KOPT-K1 (cell line): ENCODE data around the gene SH3PXD2B.

ENCODE experiments used
- H3K27ac ChIP-seq: fragments of 200-600 bp; sonication (generic); 2 replicates; pipeline ENCODE4 v1.5.1; 2016; ENCODE audit warnings: antibody characterized with exemption, mild to moderate bottlenecking, low read depth, low read length; ENCODE audit not compliant: poor library complexity, severe bottlenecking
- H3K36me3 ChIP-seq: fragments of 200-600 bp; sonication (generic); 2 replicates; pipeline ENCODE4 v1.5.1; 2017; ENCODE audit warnings: antibody characterized with exemption, mild to moderate bottlenecking, low read length, moderate library complexity; ENCODE audit not compliant: insufficient read depth
- H3K9me3 ChIP-seq: fragments of 200-600 bp; sonication (generic); 2 replicates; pipeline ENCODE4 v1.5.1; 2017; ENCODE audit warnings: antibody characterized with exemption, low read length, mild to moderate bottlenecking; ENCODE audit not compliant: insufficient read depth, poor library complexity, severe bottlenecking

Gene SH3PXD2B

GRCh38 chr5:172477466-172477865 is 23.1 kb upstream of the SH3PXD2B start:
- Histone ChIP-seq H3K27ac (no peak overlapping the region), H3K9me3 (no peaks in the 10 kb centered on the region), H3K36me3 (no peaks in the 10 kb centered on the region)

GRCh38 chr5:172474293-172474692 is 20.0 kb upstream of the SH3PXD2B start:
- H3K9me3 ChIP-seq = no peaks in the 10 kb centered on the region
- no peaks in the 10 kb centered on the region for H3K36me3 ChIP-seq
- H3K27ac ChIP-seq = no peak overlapping the region

DNA sequence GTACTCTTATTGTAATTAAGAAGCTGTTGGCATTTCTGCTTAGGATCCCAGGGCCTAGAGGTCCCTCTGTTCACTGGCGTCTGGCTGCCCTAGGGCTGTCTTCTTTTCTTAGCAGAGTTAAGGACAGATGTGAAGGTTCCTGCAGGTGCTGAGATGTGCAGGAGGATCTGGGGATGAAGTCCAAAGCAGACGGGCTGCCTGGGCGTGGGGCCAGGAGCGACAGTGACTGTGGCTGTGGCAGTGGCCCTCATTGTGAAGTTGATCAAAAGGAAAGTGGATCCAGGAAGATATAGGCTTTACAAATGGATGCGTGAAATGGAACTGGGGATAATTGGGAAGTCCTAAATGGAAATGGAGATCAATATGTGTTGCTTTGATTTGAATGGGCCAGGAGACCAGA is 19.1 kb upstream of the SH3PXD2B start:
- no peaks in the 10 kb centered on the region for H3K36me3 ChIP-seq
- peaks cover 2% of the 10 kb centered on the region for H3K9me3 ChIP-seq
- H3K27ac ChIP-seq = no peak overlapping the region

- H3K36me3 ChIP-seq = no peaks in the 10 kb centered on the region
- peaks cover 2% of the 10 kb centered on the region for H3K9me3 ChIP-seq
- H3K27ac ChIP-seq = no peak overlapping the region
These were observed 15.4 kb upstream of the SH3PXD2B start for GRCh38 chr5:172469697-172470096.

DNA sequence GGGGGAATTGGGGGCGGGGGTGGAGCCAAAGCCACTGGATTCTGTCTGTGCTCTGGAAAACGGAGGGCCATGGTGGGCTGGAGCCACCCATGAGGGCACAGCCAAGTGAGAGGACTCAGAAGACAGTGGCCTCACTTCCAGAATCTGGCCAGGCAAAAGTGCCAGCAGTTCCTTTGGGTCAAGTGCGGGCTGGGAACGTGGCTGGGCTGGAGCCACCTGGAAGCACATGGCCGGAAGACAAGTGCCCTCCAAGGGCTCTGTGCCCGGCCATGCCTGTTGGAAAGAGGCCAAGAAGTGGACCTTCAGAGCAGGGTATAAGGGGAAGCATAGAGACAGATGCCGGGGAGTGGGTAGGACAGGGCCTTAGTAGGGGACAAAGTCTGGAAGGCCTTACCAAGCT is 11.7 kb upstream of the SH3PXD2B start:
- no peak overlapping the region for H3K27ac ChIP-seq
- H3K36me3 ChIP-seq = no peaks in the 10 kb centered on the region
- peaks cover 6% of the 10 kb centered on the region for H3K9me3 ChIP-seq

DNA sequence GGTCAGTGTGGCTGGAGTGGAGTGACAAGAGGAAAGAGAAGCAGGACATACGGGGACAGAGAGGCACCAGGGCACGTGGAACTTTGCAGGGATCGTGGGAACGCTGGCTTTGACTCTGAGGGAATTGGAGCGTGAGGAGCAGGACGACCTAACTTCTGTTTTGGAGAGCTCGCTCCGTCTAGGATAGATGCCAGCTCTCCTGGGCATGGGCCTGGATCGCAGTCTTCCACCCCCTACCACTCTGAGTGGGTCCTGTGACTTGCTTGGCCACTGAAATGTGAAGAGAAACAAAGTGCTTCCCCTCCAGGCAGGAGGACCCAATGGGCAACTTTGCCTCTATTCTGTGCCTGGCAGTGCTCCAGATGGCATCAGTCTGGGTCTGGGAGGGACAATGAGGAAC is 8.7 kb upstream of the SH3PXD2B start:
- H3K27ac ChIP-seq = no peak overlapping the region
- no peaks in the 10 kb centered on the region for H3K36me3 ChIP-seq
- peaks cover 4% of the 10 kb centered on the region for H3K9me3 ChIP-seq

GRCh38 chr5:172459783-172460165 is 5.4 kb upstream of the SH3PXD2B start:
- no peaks in the 10 kb centered on the region for H3K36me3 ChIP-seq

DNA sequence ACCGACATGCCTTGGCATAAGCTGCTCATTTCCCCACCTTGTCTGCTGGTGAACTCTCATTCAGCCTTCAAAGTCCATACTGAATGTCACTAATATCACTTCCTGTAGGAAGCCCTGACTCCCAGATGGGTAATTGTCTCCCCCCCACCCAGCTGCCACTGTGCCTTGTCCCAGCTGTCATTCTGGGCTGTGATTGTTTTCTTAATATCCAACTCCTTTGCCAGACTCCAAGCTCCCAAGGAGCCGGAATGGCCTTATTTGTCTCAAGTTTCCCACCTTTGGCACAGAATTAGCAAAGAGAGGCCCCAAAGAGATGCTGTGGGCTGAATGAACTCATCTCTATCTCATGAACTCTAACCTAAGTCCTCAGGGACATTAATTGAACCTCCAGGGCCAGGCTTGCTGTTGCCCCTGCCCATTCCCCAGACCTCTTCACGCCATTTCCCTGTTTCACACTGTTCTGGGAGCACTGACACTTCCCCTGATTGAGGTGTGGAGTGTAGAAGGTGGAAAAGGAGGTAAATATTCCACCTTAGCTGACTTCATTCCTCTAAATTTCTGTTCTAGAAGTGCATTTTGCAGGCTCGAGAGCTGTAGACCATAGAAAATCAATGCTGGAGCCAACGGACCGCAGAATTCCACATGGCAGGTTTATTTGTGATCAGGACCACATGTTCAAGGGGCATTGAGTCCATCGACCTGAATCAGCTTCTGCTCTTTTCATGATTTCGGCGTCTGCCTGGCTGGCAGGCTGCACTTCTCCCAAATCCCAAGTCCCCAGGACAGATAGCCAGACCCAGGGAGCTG is 4.9 kb upstream of the SH3PXD2B start:
- H3K9me3 ChIP-seq = peaks cover 2% of the 10 kb centered on the region
- H3K27ac ChIP-seq = no peak overlapping the region
- H3K36me3 ChIP-seq = no peaks in the 10 kb centered on the region

More at GRCh38 chr5:172459783-172460165, 5.4 kb upstream of the SH3PXD2B start:
- no peak overlapping the region for H3K27ac ChIP-seq
- peaks cover 4% of the 10 kb centered on the region for H3K9me3 ChIP-seq

DNA sequence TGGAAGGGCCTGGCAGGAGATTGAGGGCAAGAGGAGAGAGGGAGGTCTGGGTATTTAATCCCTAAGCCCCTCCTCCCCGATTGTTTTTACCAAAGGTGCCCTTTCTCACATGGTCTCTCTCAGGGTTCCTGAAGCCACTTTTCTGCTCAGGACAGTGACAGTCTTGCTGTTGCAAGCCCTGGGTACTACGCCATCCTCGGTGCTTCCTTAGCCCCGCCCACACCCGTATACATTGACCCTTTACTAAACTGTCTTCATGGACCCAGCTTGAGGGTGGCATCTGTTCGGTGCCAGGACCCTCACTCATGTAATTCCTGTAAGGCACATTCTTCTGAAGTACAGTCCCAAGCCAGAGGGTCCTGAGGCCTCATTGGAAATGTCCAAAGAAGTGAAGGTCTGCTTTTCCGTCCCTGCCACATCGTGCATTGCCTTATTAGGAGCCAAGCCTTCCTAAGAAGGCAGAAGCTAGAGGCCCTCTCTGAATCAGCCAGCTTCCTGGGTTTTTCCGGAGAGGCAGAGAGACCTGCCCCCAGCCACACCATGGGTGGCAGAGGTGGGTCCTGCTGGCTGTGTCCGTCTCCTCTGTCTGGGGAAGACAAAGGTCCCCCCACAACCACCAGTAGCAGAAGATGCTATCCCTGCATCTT is 1.9 kb upstream of the SH3PXD2B start:
- Histone ChIP-seq H3K27ac (no peak overlapping the region), H3K9me3 (no peaks in the 10 kb centered on the region), H3K36me3 (no peaks in the 10 kb centered on the region)

GRCh38 chr5:172455511-172456061 is 1.3 kb upstream of the SH3PXD2B start:
- Histone ChIP-seq H3K27ac (no peak overlapping the region), H3K9me3 (no peaks in the 10 kb centered on the region), H3K36me3 (no peaks in the 10 kb centered on the region)

- H3K36me3 ChIP-seq = no peaks in the 10 kb centered on the region
- H3K9me3 ChIP-seq = no peaks in the 10 kb centered on the region
- H3K27ac ChIP-seq = no peak overlapping the region
These were observed 709 bp upstream of the SH3PXD2B start for GRCh38 chr5:172455087-172455381.

DNA sequence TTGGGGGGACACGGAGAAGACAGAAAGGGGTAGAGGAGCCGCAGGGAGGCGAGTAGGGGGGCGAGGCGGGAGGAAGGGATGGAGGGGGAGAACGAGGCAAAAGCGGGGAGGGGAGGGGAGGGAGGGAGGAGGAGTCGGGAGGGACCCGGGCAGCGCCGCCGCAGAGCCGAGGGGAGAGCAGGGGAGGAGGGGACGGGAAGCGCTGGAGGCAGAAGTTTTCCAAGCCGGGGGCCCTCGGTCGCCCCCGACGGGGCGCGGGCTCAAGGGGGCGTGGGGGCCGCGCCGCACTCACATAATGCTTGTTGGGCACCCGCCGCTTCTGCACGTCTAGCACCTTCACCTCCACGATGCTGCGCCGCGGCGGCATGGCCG is 353 bp downstream of the SH3PXD2B start:
- Histone ChIP-seq H3K36me3 (no peaks in the 10 kb centered on the region), H3K27ac (no peak overlapping the region), H3K9me3 (no peaks in the 10 kb centered on the region)

DNA sequence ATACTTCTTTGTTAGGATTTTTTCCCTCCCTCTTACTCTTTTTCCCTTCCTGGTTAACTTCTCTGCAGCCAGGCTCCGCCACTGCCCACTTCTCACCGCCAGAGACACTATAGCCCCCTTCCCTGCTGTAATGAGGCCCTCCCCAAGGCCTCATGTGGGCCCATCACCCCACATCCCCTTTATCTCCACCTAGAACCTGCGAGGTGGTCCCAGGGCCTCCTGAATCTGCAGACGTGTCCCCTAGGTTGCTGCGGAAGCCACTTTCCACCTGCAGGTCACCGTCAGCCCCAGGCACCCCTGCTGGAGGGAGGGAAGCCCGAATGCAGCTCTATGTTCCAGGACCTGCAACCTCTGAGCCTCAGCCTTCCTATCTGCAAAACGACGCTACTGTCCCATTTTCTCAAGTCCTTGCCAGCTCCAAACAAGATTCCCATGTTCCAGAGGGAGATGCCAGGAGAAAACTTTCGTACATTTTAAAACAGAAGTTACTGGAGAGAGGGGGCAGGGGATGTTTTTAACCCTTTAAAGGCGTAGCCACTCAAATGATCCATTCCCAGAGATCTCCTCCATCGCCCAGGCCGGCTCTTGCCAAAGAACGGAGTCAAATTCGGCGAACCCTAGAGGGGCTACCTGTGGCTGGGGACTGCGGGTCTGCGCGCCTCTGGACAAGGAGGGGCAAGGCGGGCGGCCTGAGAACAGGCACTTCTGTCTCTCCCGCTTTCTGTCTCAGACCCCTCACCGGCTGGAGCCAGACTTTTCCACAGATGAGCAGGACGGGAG is 929 bp downstream of the SH3PXD2B start:
- no peak overlapping the region for H3K27ac ChIP-seq
- no peaks in the 10 kb centered on the region for H3K36me3 ChIP-seq
- H3K9me3 ChIP-seq = no peaks in the 10 kb centered on the region

DNA sequence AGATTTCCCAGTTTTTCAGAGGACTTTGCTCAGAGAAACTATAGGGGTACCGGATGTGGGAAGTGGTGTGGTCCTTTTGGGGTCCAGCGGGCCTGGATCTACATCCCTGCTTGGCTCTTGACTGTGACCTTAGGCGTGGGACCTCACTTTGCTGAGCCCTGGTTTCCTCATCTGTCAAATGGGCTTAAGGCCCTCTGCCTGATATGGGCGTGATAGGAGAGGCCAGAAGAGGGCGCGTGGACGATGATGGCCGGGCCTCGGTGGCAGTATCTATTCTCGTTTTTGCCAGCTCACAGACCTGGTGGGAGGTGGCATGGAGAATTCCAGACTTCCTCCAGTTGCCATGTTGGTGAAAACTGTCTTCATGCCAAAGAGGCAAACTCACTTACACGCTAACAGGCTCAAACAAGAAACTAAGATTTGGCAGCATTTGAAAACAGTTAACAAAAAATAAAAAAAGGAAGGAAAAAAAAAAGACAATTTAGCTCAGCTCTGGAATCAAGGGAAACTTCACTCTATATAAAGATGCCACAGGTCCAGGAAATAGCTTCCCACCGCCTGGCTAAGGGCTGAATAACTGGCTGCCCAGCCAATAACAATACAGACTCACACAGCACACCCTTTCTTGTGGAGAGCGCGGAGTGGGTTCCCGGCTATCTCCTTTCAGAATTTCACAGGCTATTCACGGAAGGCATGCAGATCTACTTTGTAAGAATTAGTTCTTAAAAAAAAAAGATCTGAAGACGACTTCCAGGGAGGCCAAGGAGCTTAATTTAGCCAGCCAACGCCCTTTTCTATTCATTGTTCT is 1.7 kb downstream of the SH3PXD2B start:
- H3K27ac ChIP-seq = no peak overlapping the region
- no peaks in the 10 kb centered on the region for H3K36me3 ChIP-seq
- no peaks in the 10 kb centered on the region for H3K9me3 ChIP-seq

DNA sequence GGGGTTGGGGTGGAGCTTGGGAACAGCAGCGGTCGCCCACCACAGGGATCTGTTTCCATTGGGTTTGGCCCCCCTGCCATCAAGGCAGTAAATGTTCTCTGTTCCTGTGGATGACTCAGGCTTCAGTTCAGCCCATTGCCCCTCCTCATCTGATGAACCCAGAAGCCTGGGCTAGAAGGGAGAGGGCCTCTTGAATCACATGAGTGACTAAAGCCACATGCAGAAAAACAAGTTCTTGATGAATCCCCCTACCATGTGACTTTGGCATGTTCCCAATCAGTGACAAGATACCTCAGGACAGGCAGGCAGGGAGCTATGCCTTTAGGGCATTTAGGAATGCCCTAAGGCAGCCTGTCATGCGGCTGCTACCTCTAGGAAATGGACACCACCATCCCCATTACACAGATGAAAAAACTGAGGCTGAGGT is 2.5 kb downstream of the SH3PXD2B start:
- H3K36me3 ChIP-seq = no peaks in the 10 kb centered on the region
- no peak overlapping the region for H3K27ac ChIP-seq
- H3K9me3 ChIP-seq = no peaks in the 10 kb centered on the region
